SU-DHL-6 (cell line): ENCODE data around the gene BAX.

Experiments used
- EZH2phosphoT487 ChIP-seq: fragments of 200-600 bp; sonication (generic), shearing (Covaris generic); conservative IDR thresholded peaks from 2 replicates; pipeline ENCODE4 v1.6.1; 2018; ENCODE audit warnings: mild to moderate bottlenecking, antibody characterized with exemption, low read length, moderate library complexity, mixed read lengths
- TF ChIP-seq, protein P1 (sequence below): fragments of 200-600 bp; sonication (generic); IDR thresholded peaks from one replicate; pipeline ENCODE4 v1.5.1; 2017; ENCODE audit warnings: antibody characterized with exemption, mild to moderate bottlenecking, low read length, moderate library complexity; ENCODE audit not compliant: insufficient read depth, poor library complexity, severe bottlenecking

DNA sequence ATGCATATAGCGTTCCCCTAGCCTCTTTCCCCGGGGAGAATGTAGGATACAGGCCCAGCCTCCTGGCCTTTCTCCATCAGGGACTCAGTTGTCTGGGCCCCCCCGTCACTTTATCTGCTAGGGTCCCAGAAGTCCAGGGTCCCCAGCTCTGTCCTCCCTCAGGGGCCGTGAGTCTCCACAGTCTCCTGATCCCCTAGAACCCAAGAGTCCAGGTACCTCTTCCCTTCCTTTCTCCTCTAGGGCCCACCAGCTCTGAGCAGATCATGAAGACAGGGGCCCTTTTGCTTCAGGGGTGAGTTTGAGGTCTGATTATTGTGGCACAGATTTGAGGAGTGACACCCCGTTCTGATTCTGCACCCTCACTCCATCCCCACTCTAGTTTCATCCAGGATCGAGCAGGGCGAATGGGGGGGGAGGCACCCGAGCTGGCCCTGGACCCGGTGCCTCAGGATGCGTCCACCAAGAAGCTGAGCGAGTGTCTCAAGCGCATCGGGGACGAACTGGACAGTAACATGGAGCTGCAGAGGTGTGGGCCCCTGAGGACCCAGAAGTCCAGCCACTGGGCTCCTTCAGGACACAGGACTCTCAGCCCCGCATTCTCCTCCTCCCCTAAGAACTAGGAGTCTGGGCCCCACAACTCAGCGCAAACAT lies 758 bp downstream of the BAX start:
- TF ChIP-seq, protein P1, sequence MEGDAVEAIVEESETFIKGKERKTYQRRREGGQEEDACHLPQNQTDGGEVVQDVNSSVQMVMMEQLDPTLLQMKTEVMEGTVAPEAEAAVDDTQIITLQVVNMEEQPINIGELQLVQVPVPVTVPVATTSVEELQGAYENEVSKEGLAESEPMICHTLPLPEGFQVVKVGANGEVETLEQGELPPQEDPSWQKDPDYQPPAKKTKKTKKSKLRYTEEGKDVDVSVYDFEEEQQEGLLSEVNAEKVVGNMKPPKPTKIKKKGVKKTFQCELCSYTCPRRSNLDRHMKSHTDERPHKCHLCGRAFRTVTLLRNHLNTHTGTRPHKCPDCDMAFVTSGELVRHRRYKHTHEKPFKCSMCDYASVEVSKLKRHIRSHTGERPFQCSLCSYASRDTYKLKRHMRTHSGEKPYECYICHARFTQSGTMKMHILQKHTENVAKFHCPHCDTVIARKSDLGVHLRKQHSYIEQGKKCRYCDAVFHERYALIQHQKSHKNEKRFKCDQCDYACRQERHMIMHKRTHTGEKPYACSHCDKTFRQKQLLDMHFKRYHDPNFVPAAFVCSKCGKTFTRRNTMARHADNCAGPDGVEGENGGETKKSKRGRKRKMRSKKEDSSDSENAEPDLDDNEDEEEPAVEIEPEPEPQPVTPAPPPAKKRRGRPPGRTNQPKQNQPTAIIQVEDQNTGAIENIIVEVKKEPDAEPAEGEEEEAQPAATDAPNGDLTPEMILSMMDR, result no peak
- no peak for TF ChIP-seq EZH2phosphoT487
